Fibroblast of lung (primary cell): ENCODE results near the gene BTLA. TPM values are rescaled to one million over a fixed set of nuclear protein-coding genes. Genes with fewer than 3 reads are reported as not detected.

ENCODE experiments used
- DNase-seq, 2 donors: peaks; one replicate each; pipeline versions ENCODE4 v3.0.0 to v3.0.0-alpha.2; 2010; ENCODE audit warnings: low read depth in 2 of 2
- H2AFZ ChIP-seq: 2 replicates; pipeline ENCODE4 v1.5.1; 2012; ENCODE audit warnings: low read length, control low read depth, inconsistent platforms
- H3K27ac ChIP-seq: 2 replicates; pipeline ENCODE4 v1.5.1; 2011; ENCODE audit warnings: low read length, control low read depth; ENCODE audit not compliant: insufficient read depth
- H3K27me3 ChIP-seq: 2 replicates; pipeline ENCODE4 v1.5.1; 2011; ENCODE audit warnings: mild to moderate bottlenecking, low read length; ENCODE audit not compliant: control insufficient read depth, insufficient read depth
- H3K36me3 ChIP-seq: 2 replicates; pipeline ENCODE4 v1.5.1; 2011; ENCODE audit warnings: low read length; ENCODE audit not compliant: control insufficient read depth, insufficient read depth
- H3K4me1 ChIP-seq: 2 replicates; pipeline ENCODE4 v1.5.1; 2011; ENCODE audit warnings: low read length; ENCODE audit not compliant: control insufficient read depth, insufficient read depth; ENCODE audit errors: extremely low read depth
- H3K4me2 ChIP-seq: 2 replicates; pipeline ENCODE4 v1.5.1; 2011; ENCODE audit warnings: low read length, control low read depth; ENCODE audit not compliant: insufficient read depth; ENCODE audit errors: extremely low read depth
- H3K4me3 ChIP-seq, 4 experiments: fragments of 200-600 bp in 1 of 4; sonication (generic) in 1 of 4; replicated peaks in 1 of 4; 2 replicates each; pipeline ENCODE4 v1.5.1; 2011 to 2016; ENCODE audit warnings: low read length in 4 of 4, low read depth in 3 of 4, mild to moderate bottlenecking in 3 of 4, control low read depth in 2 of 4, inconsistent platforms in 1 of 4, mixed read lengths in 1 of 4; ENCODE audit not compliant: insufficient read depth in 1 of 4; ENCODE audit errors: control extremely low read depth in 1 of 4
- H3K79me2 ChIP-seq: 2 replicates; pipeline ENCODE4 v1.5.1; 2012; ENCODE audit warnings: mild to moderate bottlenecking, low read length, inconsistent platforms; ENCODE audit not compliant: control insufficient read depth, insufficient read depth
- H3K9ac ChIP-seq: 2 replicates; pipeline ENCODE4 v1.5.1; 2011; ENCODE audit warnings: mild to moderate bottlenecking, low read length, control low read depth; ENCODE audit not compliant: insufficient read depth
- H3K9me3 ChIP-seq: 2 replicates; pipeline ENCODE4 v1.5.1; 2012; ENCODE audit warnings: low read depth, low read length; ENCODE audit not compliant: control insufficient read depth, insufficient read depth
- H4K20me1 ChIP-seq: 2 replicates; pipeline ENCODE4 v1.5.1; 2011; ENCODE audit warnings: low read length; ENCODE audit not compliant: control insufficient read depth, insufficient read depth; ENCODE audit errors: extremely low read depth
- EZH2 ChIP-seq: IDR thresholded peaks from 2 replicates; pipeline ENCODE4 v1.5.1; 2012; ENCODE audit warnings: low read length, control low read depth, mild to moderate bottlenecking; ENCODE audit errors: missing control alignments
- polyA plus RNA-seq, 2 donors: library from polyadenylated mRNA; depleted of rRNA in 1 of 2; stranded (reverse) in 1 of 2; unstranded in 1 of 2; fragments of >200 nt; gene quantifications; 2 replicates each; pipeline ENCODE4 v1.2.1, GENCODE V29; 2011 to 2012; ENCODE audit warnings: missing spikeins in 1 of 2
- total RNA-seq: library from RNA; depleted of rRNA; stranded (reverse); fragments of >200 nt; gene quantifications from 2 replicates; pipeline ENCODE4 v1.2.1, GENCODE V29; 2014
- TF ChIP-seq, protein P1 (sequence below), 2 donors: IDR thresholded peaks in 1 of 2; conservative IDR thresholded peaks in 1 of 2; 1 replicate in 1 of 2; 2 replicates in 1 of 2; pipeline ENCODE4 v1.5.1; 2011 to 2012; ENCODE audit warnings: low read length in 2 of 2, control low read depth in 1 of 2, inconsistent platforms in 1 of 2, low read depth in 1 of 2, mild to moderate bottlenecking in 1 of 2

BTLA gene
- total and polyA plus RNA-seq, 2 donors (not counting 1 experiment from before 2014, with no cell fraction given), result under 0.01 TPM; not detected in 1

GRCh38 chr3:112477891-112478290, 21.4 kb downstream of the BTLA start:
- TF ChIP-seq, protein P1, sequence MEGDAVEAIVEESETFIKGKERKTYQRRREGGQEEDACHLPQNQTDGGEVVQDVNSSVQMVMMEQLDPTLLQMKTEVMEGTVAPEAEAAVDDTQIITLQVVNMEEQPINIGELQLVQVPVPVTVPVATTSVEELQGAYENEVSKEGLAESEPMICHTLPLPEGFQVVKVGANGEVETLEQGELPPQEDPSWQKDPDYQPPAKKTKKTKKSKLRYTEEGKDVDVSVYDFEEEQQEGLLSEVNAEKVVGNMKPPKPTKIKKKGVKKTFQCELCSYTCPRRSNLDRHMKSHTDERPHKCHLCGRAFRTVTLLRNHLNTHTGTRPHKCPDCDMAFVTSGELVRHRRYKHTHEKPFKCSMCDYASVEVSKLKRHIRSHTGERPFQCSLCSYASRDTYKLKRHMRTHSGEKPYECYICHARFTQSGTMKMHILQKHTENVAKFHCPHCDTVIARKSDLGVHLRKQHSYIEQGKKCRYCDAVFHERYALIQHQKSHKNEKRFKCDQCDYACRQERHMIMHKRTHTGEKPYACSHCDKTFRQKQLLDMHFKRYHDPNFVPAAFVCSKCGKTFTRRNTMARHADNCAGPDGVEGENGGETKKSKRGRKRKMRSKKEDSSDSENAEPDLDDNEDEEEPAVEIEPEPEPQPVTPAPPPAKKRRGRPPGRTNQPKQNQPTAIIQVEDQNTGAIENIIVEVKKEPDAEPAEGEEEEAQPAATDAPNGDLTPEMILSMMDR (conservative IDR thresholded peaks at IDR 0.05 in 1 of 2, IDR thresholded peaks at IDR 0.05 in 1 of 2; ENCODE audit: low read depth in 1 of 2, low read length in 2 of 2), result no peak
- TF ChIP-seq EZH2, result no peak
- Histone ChIP-seq H3K27ac (no peak overlapping the region), H3K4me3 (no peak overlapping the region), H3K9ac (no peak overlapping the region), H3K79me2 (no peaks in the 10 kb centered on the region), H3K27me3 (no peaks in the 10 kb centered on the region), H3K4me1 (no peaks in the 10 kb centered on the region), H2AFZ (no peak overlapping the region), H3K9me3 (no peaks in the 10 kb centered on the region), H3K36me3 (no peaks in the 10 kb centered on the region), H4K20me1 (no peaks in the 10 kb centered on the region), H3K4me2 (no peak overlapping the region)
- no peak for DNase-seq

- no peaks in the 10 kb centered on the region for H3K36me3 ChIP-seq
- TF ChIP-seq EZH2, result no peak
- TF ChIP-seq, protein P1 (conservative IDR thresholded peaks at IDR 0.05 in 1 of 2, IDR thresholded peaks at IDR 0.05 in 1 of 2; ENCODE audit: low read depth in 1 of 2, low read length in 2 of 2), result no peak
- H3K4me1 ChIP-seq, result no peaks in the 10 kb centered on the region
- no peaks in the 10 kb centered on the region for H3K9me3 ChIP-seq
- no peak for DNase-seq
- no peak overlapping the region for H3K4me3 ChIP-seq
- H2AFZ ChIP-seq, result no peak overlapping the region
- H3K9ac ChIP-seq, result no peak overlapping the region
- H3K27me3 ChIP-seq, result no peaks in the 10 kb centered on the region
- no peaks in the 10 kb centered on the region for H4K20me1 ChIP-seq
- H3K4me2 ChIP-seq, result no peak overlapping the region
- no peak overlapping the region for H3K27ac ChIP-seq
- no peaks in the 10 kb centered on the region for H3K79me2 ChIP-seq
These were observed 22.9 kb downstream of the BTLA start for GRCh38 chr3:112476346-112476745.

DNA sequence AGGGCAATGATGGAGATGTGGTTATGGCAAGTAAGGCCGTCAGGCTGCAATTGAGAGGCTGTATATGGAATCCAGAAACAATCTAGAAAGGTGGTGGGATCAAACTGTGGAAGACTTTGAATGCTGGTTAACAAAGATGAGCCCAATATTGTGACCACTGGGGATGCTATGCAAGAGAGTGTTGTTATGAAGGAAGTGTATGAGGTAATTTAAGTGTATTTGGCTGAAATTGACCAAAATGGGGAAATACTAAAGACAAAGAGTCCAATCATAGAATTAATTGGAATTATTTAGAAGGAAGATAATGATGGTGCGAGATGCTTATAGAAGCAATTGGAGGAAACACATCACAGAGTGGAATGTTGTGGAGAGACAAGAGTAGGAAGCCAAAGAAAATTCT, 24.5 kb downstream of the BTLA start:
- Histone ChIP-seq H2AFZ (no peak overlapping the region), H3K4me2 (no peak overlapping the region), H3K36me3 (no peaks in the 10 kb centered on the region), H3K79me2 (no peaks in the 10 kb centered on the region), H3K27ac (no peak overlapping the region), H3K9ac (no peak overlapping the region), H3K9me3 (no peaks in the 10 kb centered on the region), H3K4me1 (no peaks in the 10 kb centered on the region), H3K4me3 (no peak overlapping the region), H4K20me1 (no peaks in the 10 kb centered on the region), H3K27me3 (no peaks in the 10 kb centered on the region)
- no peak for TF ChIP-seq EZH2
- TF ChIP-seq, protein P1 (conservative IDR thresholded peaks at IDR 0.05 in 1 of 2, IDR thresholded peaks at IDR 0.05 in 1 of 2; ENCODE audit: low read depth in 1 of 2, low read length in 2 of 2), result no peak
- DNase-seq, result no peak
